H9 (cell line): Measurements from ENCODE around the gene RNF224. TPM values are rescaled to one million over a fixed set of nuclear protein-coding genes. Genes with fewer than 3 reads are reported as not detected.

ENCODE experiments used
- DNase-seq: peaks from one replicate; pipeline ENCODE4 v3.0.0-alpha.2; 2017
- H2AFZ ChIP-seq: one replicate; pipeline ENCODE4 v1.6.1; 2013; ENCODE audit warnings: mild to moderate bottlenecking, low read length, control low read depth, moderate library complexity
- H2AK5ac ChIP-seq: 2 replicates; pipeline ENCODE4 v1.6.1; 2013; ENCODE audit warnings: low read length, control low read depth, mixed read lengths; ENCODE audit not compliant: insufficient read length
- H2BK120ac ChIP-seq: one replicate; pipeline ENCODE4 v1.6.1; 2013; ENCODE audit warnings: low read depth, mild to moderate bottlenecking, low read length, control low read depth, inconsistent platforms; ENCODE audit not compliant: poor library complexity, severe bottlenecking
- H2BK12ac ChIP-seq: 2 replicates; pipeline ENCODE4 v1.6.1; 2013; ENCODE audit warnings: low read length, control low read depth, mixed read lengths, low read depth; ENCODE audit not compliant: insufficient read length
- H2BK15ac ChIP-seq: 2 replicates; pipeline ENCODE4 v1.6.1; 2013; ENCODE audit warnings: low read depth, low read length, control low read depth
- H2BK20ac ChIP-seq: one replicate; pipeline ENCODE4 v1.6.1; 2013; ENCODE audit warnings: low read depth, mild to moderate bottlenecking, low read length, control low read depth, inconsistent platforms; ENCODE audit not compliant: poor library complexity, severe bottlenecking
- H2BK5ac ChIP-seq: 2 replicates; pipeline ENCODE4 v1.6.1; 2013; ENCODE audit warnings: low read length, control low read depth, mixed read lengths; ENCODE audit not compliant: insufficient read length
- H3K14ac ChIP-seq: 2 replicates; pipeline ENCODE4 v1.6.1; 2013; ENCODE audit warnings: low read length, control low read depth; ENCODE audit not compliant: insufficient read depth
- H3K18ac ChIP-seq: 2 replicates; pipeline ENCODE4 v1.6.1; 2013; ENCODE audit warnings: low read depth, mild to moderate bottlenecking, mixed read lengths, low read length, control low read depth; ENCODE audit not compliant: insufficient read length
- H3K23ac ChIP-seq: 2 replicates; pipeline ENCODE4 v1.6.1; 2013; ENCODE audit warnings: low read length, control low read depth, mixed read lengths, low read depth; ENCODE audit not compliant: insufficient read length
- H3K23me2 ChIP-seq: 2 replicates; pipeline ENCODE4 v1.6.1; 2013; ENCODE audit warnings: low read depth, mild to moderate bottlenecking, mixed read lengths, low read length, control low read depth; ENCODE audit not compliant: insufficient read length, poor library complexity, severe bottlenecking
- H3K27ac ChIP-seq: 2 replicates; pipeline ENCODE4 v1.5.1; 2013; ENCODE audit warnings: low read length, control low read depth, mixed read lengths, low read depth; ENCODE audit not compliant: insufficient read length
- H3K27me3 ChIP-seq: 2 replicates; pipeline ENCODE4 v1.6.1; 2013; ENCODE audit warnings: low read length, control low read depth, inconsistent platforms; ENCODE audit not compliant: insufficient read depth
- H3K4ac ChIP-seq: 2 replicates; pipeline ENCODE4 v1.6.1; 2013; ENCODE audit warnings: low read depth, mild to moderate bottlenecking, control low read depth, inconsistent platforms, low read length, moderate library complexity
- H3K4me1 ChIP-seq: 2 replicates; pipeline ENCODE4 v1.6.1; 2013; ENCODE audit warnings: low read length, control low read depth, inconsistent platforms; ENCODE audit not compliant: insufficient read depth
- H3K4me2 ChIP-seq: 2 replicates; pipeline ENCODE4 v1.6.1; 2013; ENCODE audit warnings: low read length, control low read depth, mixed read lengths; ENCODE audit not compliant: insufficient read length, insufficient read depth
- H3K56ac ChIP-seq: 2 replicates; pipeline ENCODE4 v1.6.1; 2013; ENCODE audit warnings: low read depth, mild to moderate bottlenecking, mixed read lengths, low read length, control low read depth; ENCODE audit not compliant: insufficient read length
- H3K79me1 ChIP-seq: 2 replicates; pipeline ENCODE4 v1.6.1; 2013; ENCODE audit warnings: low read depth, mild to moderate bottlenecking, moderate library complexity, low read length, control low read depth, inconsistent platforms; ENCODE audit not compliant: insufficient read depth, poor library complexity, severe bottlenecking
- H3K79me2 ChIP-seq: 2 replicates; pipeline ENCODE4 v1.6.1; 2013; ENCODE audit warnings: low read length, control low read depth, inconsistent platforms; ENCODE audit not compliant: insufficient read depth
- H3K9ac ChIP-seq: 2 replicates; pipeline ENCODE4 v1.6.1; 2013; ENCODE audit warnings: low read length, control low read depth, mixed read lengths; ENCODE audit not compliant: insufficient read length; ENCODE audit errors: extremely low read depth
- H3K9me3 ChIP-seq: one replicate; pipeline ENCODE4 v1.6.1; 2013; ENCODE audit warnings: low read depth, low read length, inconsistent platforms; ENCODE audit not compliant: control insufficient read depth
- H3T11ph ChIP-seq: one replicate; pipeline ENCODE4 v1.6.1; 2013; ENCODE audit warnings: mild to moderate bottlenecking, low read length, control low read depth, inconsistent platforms
- H4K20me1 ChIP-seq: one replicate; pipeline ENCODE4 v1.6.1; 2013; ENCODE audit not compliant: control insufficient read depth, insufficient read length, insufficient read depth
- H4K5ac ChIP-seq: 2 replicates; pipeline ENCODE4 v1.6.1; 2013; ENCODE audit warnings: low read depth, mild to moderate bottlenecking, mixed read lengths, low read length, control low read depth; ENCODE audit not compliant: insufficient read length
- H4K8ac ChIP-seq: replicated peaks from 2 replicates; pipeline ENCODE4 v1.6.1; 2013; ENCODE audit warnings: low read length, control low read depth, mixed read lengths, low read depth; ENCODE audit not compliant: insufficient read length
- H4K91ac ChIP-seq: 2 replicates; pipeline ENCODE4 v1.6.1; 2013; ENCODE audit warnings: low read depth, mild to moderate bottlenecking, moderate library complexity, mixed read lengths, low read length, control low read depth; ENCODE audit not compliant: insufficient read length
- H3K27ac Mint-ChIP-seq, 3 experiments: 2 replicates in 2 of 3; 3 replicates in 1 of 3; pipeline ENCODE4 v1.8.0; 2020 to 2021; ENCODE audit warnings: mixed read lengths in 3 of 3, mild to moderate bottlenecking in 1 of 3, moderate library complexity in 1 of 3
- H3K27me3 Mint-ChIP-seq: 2 replicates; pipeline ENCODE4 v1.8.0; 2021; ENCODE audit warnings: low read depth, mild to moderate bottlenecking, moderate library complexity, mixed read lengths
- H3K36me3 Mint-ChIP-seq, 3 experiments: 2 replicates in 2 of 3; 3 replicates in 1 of 3; pipeline ENCODE4 v1.8.0; 2020 to 2021; ENCODE audit warnings: low read depth in 3 of 3, mixed read lengths in 3 of 3; ENCODE audit not compliant: insufficient read depth in 1 of 3
- H3K4me1 Mint-ChIP-seq, 2 experiments: 2 replicates each; pipeline ENCODE4 v1.8.0; 2020; ENCODE audit warnings: mixed read lengths in 2 of 2
- H3K4me3 Mint-ChIP-seq, 2 experiments: 2 replicates in 1 of 2; 3 replicates in 1 of 2; pipeline ENCODE4 v1.8.0; 2020 to 2021; ENCODE audit warnings: mild to moderate bottlenecking in 2 of 2, mixed read lengths in 2 of 2, moderate library complexity in 1 of 2
- H3K9me3 Mint-ChIP-seq, 2 experiments: 2 replicates in 1 of 2; 3 replicates in 1 of 2; pipeline ENCODE4 v1.8.0; 2020; ENCODE audit warnings: mild to moderate bottlenecking in 2 of 2, mixed read lengths in 2 of 2, moderate library complexity in 1 of 2
- CTCF ChIP-seq: fragments of 200-600 bp; sonication (generic); conservative IDR thresholded peaks from 3 replicates; pipeline ENCODE4 v1.8.0; 2021; ENCODE audit warnings: antibody characterized with exemption, mild to moderate bottlenecking
- WGBS: extraction: QIAGEN DNeasy Blood & Tissue Kit; methylation state at CpG from one replicate; pipeline ENCODE4 v1.1.7; 2013; ENCODE audit warnings: missing lambda C conversion rate, low lambda C conversion rate, mixed read lengths; ENCODE audit not compliant: insufficient read length; ENCODE audit errors: extremely low coverage; 5-methylcytosine and 5-hydroxymethylcytosine counted together
- total RNA-seq: library from RNA; stranded (reverse); gene quantifications from 2 replicates; pipeline ENCODE4 v1.2.1, GENCODE V29; 2021

Gene RNF224
- total RNA-seq, 1 experiment from 2014 or later: 0.15 TPM

DNA sequence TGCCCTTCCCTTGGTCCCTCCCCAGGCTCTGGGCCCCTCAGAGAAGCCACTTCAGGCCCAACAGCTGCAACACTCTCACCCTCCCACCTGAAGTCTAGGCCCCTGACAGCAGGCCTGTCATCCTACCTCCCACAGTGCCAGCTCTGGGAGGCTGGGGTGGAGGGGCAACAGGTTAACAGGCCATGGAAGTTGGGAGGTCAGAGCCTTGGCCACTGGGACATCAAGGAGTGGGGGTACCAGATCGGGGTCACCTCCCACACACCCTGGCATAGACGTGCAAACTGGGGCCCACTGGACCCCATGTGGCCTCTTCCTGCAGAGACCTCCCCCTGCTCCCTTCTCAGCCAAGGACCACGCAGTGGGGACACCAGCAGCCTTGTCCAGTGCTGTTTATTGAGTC is 36.1 kb upstream of the RNF224 start:
- Histone ChIP-seq H2BK15ac (no peak overlapping the region), H3K9me3 (no peaks in the 10 kb centered on the region), H2BK5ac (no peak overlapping the region), H3K18ac (no peak overlapping the region), H2BK20ac (no peak overlapping the region), H3K23me2 (peaks cover 13% of the 10 kb centered on the region), H4K8ac (no peak overlapping the region), H3K79me1 (peaks cover 6% of the 10 kb centered on the region), H3T11ph (no peak overlapping the region), H3K4me2 (no peak overlapping the region), H3K27ac (no peak overlapping the region), H3K56ac (no peak overlapping the region), H4K91ac (no peak overlapping the region), H2AFZ (no peak overlapping the region), H2BK120ac (no peak overlapping the region), H3K79me2 (peaks cover 10% of the 10 kb centered on the region; the same call in 1 of the 2 replicates), H3K14ac (no peak overlapping the region), H3K9ac (no peak overlapping the region), H3K4me1 (peaks cover 5% of the 10 kb centered on the region; the same call in 1 of the 2 replicates), H3K4ac (no peak overlapping the region), H4K20me1 (no peaks in the 10 kb centered on the region), H2BK12ac (no peak overlapping the region), H3K23ac (no peak overlapping the region), H2AK5ac (no peak overlapping the region), H4K5ac (no peak overlapping the region), H3K27me3 (no peaks in the 10 kb centered on the region)
- no peak overlapping the region for H3K27ac Mint-ChIP-seq
- no peaks in the 10 kb centered on the region for H3K9me3 Mint-ChIP-seq
- no peaks in the 10 kb centered on the region for H3K27me3 Mint-ChIP-seq
- peak overlapping the region in 1 of 2 experiments; percentile 72; a peak in 2 of 5 replicates for H3K4me3 Mint-ChIP-seq
- no peak for TF ChIP-seq CTCF
- no CpG with 5 or more reads among the region's 3 CpGs for WGBS
- peaks cover 22 to 30% of the 10 kb centered on the region in 2 experiments for H3K4me1 Mint-ChIP-seq
- H3K36me3 Mint-ChIP-seq: peaks cover 7 to 29% (median 20%) of the 10 kb centered on the region in 3 experiments; a peak in 6 of 7 replicates
- DNase-seq: no peak
